Stomach (tissue), 9 donors: ENCODE results near the gene OR10H3. TPM values are rescaled to one million over a fixed set of nuclear protein-coding genes. Genes with fewer than 3 reads are reported as not detected.

ENCODE experiments used
- DNase-seq, 2 donors: peaks; one replicate each; pipeline versions ENCODE4 v3.0.0 to v3.0.0-alpha.2; 2013 to 2019
- H3K27ac ChIP-seq, 5 donors: fragments of 200-600 bp in 4 of 5; sonication (generic) in 4 of 5; one replicate each; pipeline ENCODE4 v1.5.1; 2013 to 2019; ENCODE audit warnings: mild to moderate bottlenecking in 1 of 5, moderate library complexity in 1 of 5
- H3K27me3 ChIP-seq, 3 donors: fragments of 200-600 bp; sonication (generic); one replicate each; pipeline ENCODE4 v1.5.1; 2017 to 2019; ENCODE audit warnings: mixed run types in 1 of 3
- H3K36me3 ChIP-seq, 4 donors: fragments of 200-600 bp; sonication (generic); 1 replicate in 3 of 4; 2 replicates in 1 of 4; pipeline ENCODE4 v1.5.1; 2016 to 2019
- H3K4me1 ChIP-seq, 4 donors: fragments of 200-600 bp; sonication (generic); one replicate each; pipeline ENCODE4 v1.5.1; 2016 to 2019
- H3K4me3 ChIP-seq, 4 donors: fragments of 200-600 bp; sonication (generic) in 3 of 4; one replicate each; pipeline ENCODE4 v1.5.1; 2016 to 2019; ENCODE audit warnings: mild to moderate bottlenecking in 1 of 4
- H3K9me3 ChIP-seq, 4 donors: fragments of 200-600 bp; sonication (generic); one replicate each; pipeline ENCODE4 v1.5.1; 2016 to 2019
- EP300 ChIP-seq: sonication (generic); formaldehyde crosslinking; IDR thresholded peaks from one replicate; pipeline ENCODE4 v1.6.1; 2017; ENCODE audit warnings: antibody characterized with exemption
- POLR2A ChIP-seq, 4 donors: fragments of 450-650 bp; IDR thresholded peaks; one replicate each; pipeline ENCODE4 v1.6.1; 2016; ENCODE audit warnings: antibody characterized with exemption in 4 of 4, control low read depth in 2 of 4, mild to moderate bottlenecking in 1 of 4, moderate library complexity in 1 of 4
- POLR2AphosphoS5 ChIP-seq, 3 donors: sonication (generic); formaldehyde crosslinking; IDR thresholded peaks; one replicate each; pipeline ENCODE4 v1.6.1; 2016; ENCODE audit warnings: antibody characterized with exemption in 3 of 3
- WGBS, 5 donors: extraction: QIAGEN DNeasy Blood & Tissue Kit in 3 of 5; methylation state at CpG; one replicate each; pipeline versions ENCODE4 v1.1.5 to v1.1.7; 2013 to 2018; 5-methylcytosine and 5-hydroxymethylcytosine counted together
- intact Hi-C: fragments of 100-400 bp; cut with DNase I; formaldehyde crosslinking; loops from one replicate; pipeline ENCODE4 v1.15.1; 2023; ENCODE audit warnings: low total_unique reads
- polyA plus RNA-seq, 3 donors: library from polyadenylated mRNA; stranded (reverse); fragments of 200-250 nt; gene quantifications; one replicate each; pipeline ENCODE4 v1.2.3, GENCODE V29; 2013
- total RNA-seq, 5 donors: library from RNA; depleted of rRNA; stranded (reverse); fragments of >200 nt; gene quantifications; one replicate each; pipeline versions ENCODE4 v1.1.0 to v1.2.3, GENCODE V29; 2014 to 2016
- TF ChIP-seq, protein P1 (sequence below), 7 experiments: fragments of 450-650 bp in 4 of 7; fragments of 200-600 bp in 3 of 7; sonication (generic) in 3 of 7; IDR thresholded peaks; one replicate each; pipeline ENCODE4 v1.5.1; 2016 to 2019; ENCODE audit warnings: antibody characterized with exemption in 7 of 7, control low read depth in 2 of 7, mild to moderate bottlenecking in 1 of 7
- donor health status: healthy with polysubstance abuse.
- donor health status: Bipolar disorder and iron deficiency.
- donor health status: healthy.

OR10H3 gene
- total and polyA plus RNA-seq, 8 donors: not detected

- intact Hi-C loops: no loop called here
- peaks cover 0 to 22% (median 20%) of the 10 kb centered on the region in 4 donors for H3K9me3 ChIP-seq
- H3K36me3 ChIP-seq: no peaks in the 10 kb centered on the region
- peaks cover 0 to 14% (median 0%) of the 10 kb centered on the region in 3 donors for H3K27me3 ChIP-seq
- no peak overlapping the region for H3K4me3 ChIP-seq
- 61 to 72% (median 63%) methylated on average over 1 of the region's 1 CpG for WGBS, 5 donors
- no peaks in the 10 kb centered on the region for H3K4me1 ChIP-seq
- DNase-seq: no peak
- TF ChIP-seq POLR2A (IDR thresholded peaks at IDR 0.05) (no peak), EP300 (no peak), POLR2AphosphoS5 (IDR thresholded peaks at IDR 0.05) (no peak)
- TF ChIP-seq, protein P1, sequence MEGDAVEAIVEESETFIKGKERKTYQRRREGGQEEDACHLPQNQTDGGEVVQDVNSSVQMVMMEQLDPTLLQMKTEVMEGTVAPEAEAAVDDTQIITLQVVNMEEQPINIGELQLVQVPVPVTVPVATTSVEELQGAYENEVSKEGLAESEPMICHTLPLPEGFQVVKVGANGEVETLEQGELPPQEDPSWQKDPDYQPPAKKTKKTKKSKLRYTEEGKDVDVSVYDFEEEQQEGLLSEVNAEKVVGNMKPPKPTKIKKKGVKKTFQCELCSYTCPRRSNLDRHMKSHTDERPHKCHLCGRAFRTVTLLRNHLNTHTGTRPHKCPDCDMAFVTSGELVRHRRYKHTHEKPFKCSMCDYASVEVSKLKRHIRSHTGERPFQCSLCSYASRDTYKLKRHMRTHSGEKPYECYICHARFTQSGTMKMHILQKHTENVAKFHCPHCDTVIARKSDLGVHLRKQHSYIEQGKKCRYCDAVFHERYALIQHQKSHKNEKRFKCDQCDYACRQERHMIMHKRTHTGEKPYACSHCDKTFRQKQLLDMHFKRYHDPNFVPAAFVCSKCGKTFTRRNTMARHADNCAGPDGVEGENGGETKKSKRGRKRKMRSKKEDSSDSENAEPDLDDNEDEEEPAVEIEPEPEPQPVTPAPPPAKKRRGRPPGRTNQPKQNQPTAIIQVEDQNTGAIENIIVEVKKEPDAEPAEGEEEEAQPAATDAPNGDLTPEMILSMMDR (IDR thresholded peaks at IDR 0.05): no peak
- H3K27ac ChIP-seq: no peak overlapping the region
Observed at GRCh38 chr19:15740785-15741184, 3.0 kb downstream of the OR10H3 start.

GRCh38 chr19:15748239-15748638 is 10.5 kb downstream of the OR10H3 start:
- 78 to 86% (median 80%) methylated on average over 2 of the region's 2 CpGs for WGBS, 5 donors
- intact Hi-C loops: no loop called here
- no peaks in the 10 kb centered on the region for H3K4me1 ChIP-seq

GRCh38 chr19:15758379-15758778 is 20.6 kb downstream of the OR10H3 start:
- WGBS, 5 donors: 29 to 44% (median 37%) methylated on average over 2 of the region's 2 CpGs
- peaks cover 0 to 61% (median 20%) of the 10 kb centered on the region in 3 donors for H3K27me3 ChIP-seq
- intact Hi-C loops: no loop called here
- peaks cover 0 to 5% (median 0%) of the 10 kb centered on the region in 4 donors for H3K36me3 ChIP-seq
- H3K27ac ChIP-seq: no peak overlapping the region
- peak in 1 of 2 donors; percentile 20 for DNase-seq
- TF ChIP-seq EP300 (no peak), POLR2A (IDR thresholded peaks at IDR 0.05) (no peak), POLR2AphosphoS5 (IDR thresholded peaks at IDR 0.05) (no peak)
- TF ChIP-seq, protein P1 (IDR thresholded peaks at IDR 0.05): no peak
- H3K4me1 ChIP-seq: no peaks in the 10 kb centered on the region
- H3K9me3 ChIP-seq: peaks cover 0 to 11% (median 0%) of the 10 kb centered on the region in 4 donors
- H3K4me3 ChIP-seq: no peak overlapping the region

More at GRCh38 chr19:15748239-15748638, 10.5 kb downstream of the OR10H3 start:
- no peak for TF ChIP-seq POLR2AphosphoS5 (IDR thresholded peaks at IDR 0.05)
- no peak for TF ChIP-seq EP300
- no peak for TF ChIP-seq POLR2A (IDR thresholded peaks at IDR 0.05)
- TF ChIP-seq, protein P1 (IDR thresholded peaks at IDR 0.05): no peak
- H3K9me3 ChIP-seq: no peaks in the 10 kb centered on the region
- DNase-seq: no peak
- no peak overlapping the region for H3K4me3 ChIP-seq
- no peaks in the 10 kb centered on the region for H3K36me3 ChIP-seq
- peaks cover 0 to 48% (median 24%) of the 10 kb centered on the region in 3 donors for H3K27me3 ChIP-seq
- no peak overlapping the region for H3K27ac ChIP-seq

DNA sequence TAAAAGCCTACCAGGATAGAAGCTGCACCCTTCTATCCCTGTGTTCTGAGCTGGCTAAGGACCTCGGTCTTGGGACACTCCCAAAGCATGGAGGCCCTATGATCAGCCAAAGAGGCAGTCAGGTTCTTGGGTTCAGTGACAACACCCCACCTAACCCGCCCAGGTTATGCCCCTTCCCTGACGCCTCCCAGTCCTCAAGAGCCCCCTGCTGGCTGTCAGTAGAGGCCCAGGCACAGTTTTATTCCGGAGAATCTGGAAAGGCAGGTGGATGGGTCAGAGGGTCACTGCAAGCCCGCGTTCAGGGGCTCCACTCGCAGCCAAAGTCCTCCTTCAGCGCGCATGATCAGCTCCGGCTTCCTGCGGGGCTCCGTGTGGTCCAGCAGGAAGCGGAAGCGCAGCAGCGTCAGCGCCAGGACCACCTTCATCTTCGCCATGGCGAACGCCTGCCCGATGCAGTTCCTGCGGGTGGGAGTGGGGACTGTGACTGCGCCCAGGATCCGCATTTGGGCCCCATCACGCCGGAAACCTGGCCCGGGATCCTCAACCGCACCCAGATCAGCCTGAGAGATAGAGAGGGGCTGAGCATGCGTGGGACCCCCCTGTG is 22.3 kb downstream of the OR10H3 start:
- WGBS, 5 donors: 37 to 58% (median 39%) methylated on average over 7 to 28 of the region's 28 CpGs
- H3K27ac ChIP-seq: no peak overlapping the region
- H3K4me3 ChIP-seq: no peak overlapping the region
- H3K36me3 ChIP-seq: peaks cover 0 to 5% (median 0%) of the 10 kb centered on the region in 4 donors
- H3K27me3 ChIP-seq: peaks cover 0 to 51% (median 15%) of the 10 kb centered on the region in 3 donors
- intact Hi-C loops: no loop called here
- DNase-seq: no peak
- TF ChIP-seq POLR2AphosphoS5 (IDR thresholded peaks at IDR 0.05): no peak
- TF ChIP-seq, protein P1 (IDR thresholded peaks at IDR 0.05): peak in 1 of 7 experiments; percentile 15
- no peak for TF ChIP-seq EP300
- H3K9me3 ChIP-seq: peaks cover 0 to 11% (median 0%) of the 10 kb centered on the region in 4 donors
- H3K4me1 ChIP-seq: no peaks in the 10 kb centered on the region
